Skeletal muscle satellite cell (primary cell): ENCODE data around the gene PCSK7. TPM values are rescaled to one million over a fixed set of nuclear protein-coding genes. Genes with fewer than 3 reads are reported as not detected.
"Not testable (repeated sequence)": the region's sequence is repeated elsewhere in the genome, so short reads cannot be mapped to it uniquely, and the experiment has no call there.

ENCODE experiments used
- H3K27me3 ChIP-seq: 2 replicates; pipeline ENCODE4 v1.7.0; 2013; ENCODE audit warnings: low read length; ENCODE audit not compliant: control insufficient read depth, insufficient read depth
- H3K36me3 ChIP-seq: 2 replicates; pipeline ENCODE4 v1.7.0; 2013; ENCODE audit warnings: mild to moderate bottlenecking, control low read depth, low read length; ENCODE audit not compliant: insufficient read depth
- H3K4me1 ChIP-seq: 2 replicates; pipeline ENCODE4 v1.7.0; 2013; ENCODE audit warnings: low read length; ENCODE audit not compliant: control insufficient read depth, insufficient read depth
- H3K4me2 ChIP-seq: 2 replicates; pipeline ENCODE4 v1.7.0; 2013; ENCODE audit warnings: mild to moderate bottlenecking, low read length
- H3K4me3 ChIP-seq: 2 replicates; pipeline ENCODE4 v1.7.0; 2013; ENCODE audit warnings: low read length
- H3K9ac ChIP-seq: 2 replicates; pipeline ENCODE4 v1.7.0; 2013; ENCODE audit warnings: mild to moderate bottlenecking, low read depth, low read length, moderate library complexity
- H3K9me3 ChIP-seq: replicated peaks from 2 replicates; pipeline ENCODE4 v1.7.0; 2013; ENCODE audit warnings: mild to moderate bottlenecking, control low read depth, low read length
- total RNA-seq: library from RNA; depleted of rRNA; stranded (reverse); fragments of >200 nt; gene quantifications from 2 replicates; pipeline ENCODE4 v1.2.3, GENCODE V29; 2012; rRNA removed

The PCSK7 gene
- 48.7 and 52.6 TPM in 2 replicates for total RNA-seq

- peak within 1 kb of the TSS; percentile 99 for H3K9ac ChIP-seq
- H3K4me3 ChIP-seq = peak within 1 kb of the TSS; percentile 100
- peak within 1 kb of the TSS; percentile 99 for H3K4me2 ChIP-seq
- peaks cover 28% of the 10 kb centered on the region for H3K4me1 ChIP-seq
- H3K9me3 ChIP-seq = no peaks in the 10 kb centered on the region
- peaks cover 36% of the 10 kb centered on the region for H3K36me3 ChIP-seq
- no peaks in the 10 kb centered on the region for H3K27me3 ChIP-seq
These were observed at the start of gene PCSK7 for GRCh38 chr11:117231842-117232091. Gene PCSK7 (minus strand): TSS chr11:117232073. CDS start chr11:117229844, 2,229 bp downstream.

GRCh38 chr11:117281159-117281558 lies 49.3 kb upstream of the PCSK7 start:
- Histone ChIP-seq H3K9me3 (no peaks in the 10 kb centered on the region), H3K9ac (peak overlapping the region; percentile 23), H3K4me2 (peak overlapping the region; percentile 61), H3K4me3 (no peak overlapping the region), H3K27me3 (no peaks in the 10 kb centered on the region), H3K36me3 (peaks cover 35% of the 10 kb centered on the region), H3K4me1 (peaks cover 25% of the 10 kb centered on the region)

GRCh38 chr11:117279711-117280376 lies 48.0 kb upstream of the PCSK7 start:
- no peak overlapping the region for H3K4me3 ChIP-seq
- no peak overlapping the region for H3K4me2 ChIP-seq

GRCh38 chr11:117278347-117278746 lies 46.5 kb upstream of the PCSK7 start:
- H3K36me3 ChIP-seq = peaks cover 12% of the 10 kb centered on the region
- no peaks in the 10 kb centered on the region for H3K27me3 ChIP-seq
- H3K9ac ChIP-seq = no peak overlapping the region
- H3K9me3 ChIP-seq = no peaks in the 10 kb centered on the region
- H3K4me2 ChIP-seq = no peak overlapping the region
- H3K4me3 ChIP-seq = no peak overlapping the region
- H3K4me1 ChIP-seq = peaks cover 33% of the 10 kb centered on the region

More at GRCh38 chr11:117279711-117280376, 48.0 kb upstream of the PCSK7 start:
- Histone ChIP-seq H3K9me3 (no peaks in the 10 kb centered on the region), H3K9ac (no peak overlapping the region), H3K36me3 (peaks cover 24% of the 10 kb centered on the region), H3K27me3 (no peaks in the 10 kb centered on the region), H3K4me1 (peaks cover 25% of the 10 kb centered on the region)

GRCh38 chr11:117273550-117274289 lies 41.8 kb upstream of the PCSK7 start:
- Histone ChIP-seq H3K4me1 (peaks cover 10% of the 10 kb centered on the region), H3K9ac (peak overlapping the region; percentile 46), H3K4me3 (no peak overlapping the region), H3K9me3 (no peaks in the 10 kb centered on the region), H3K27me3 (no peaks in the 10 kb centered on the region), H3K4me2 (peak overlapping the region; percentile 72), H3K36me3 (peaks cover 2% of the 10 kb centered on the region)

GRCh38 chr11:117272175-117272574 lies 40.3 kb upstream of the PCSK7 start:
- H3K9me3 ChIP-seq, H3K4me2 ChIP-seq, H3K27me3 ChIP-seq, H3K4me1 ChIP-seq, H3K9ac ChIP-seq, H3K36me3 ChIP-seq, H3K4me3 ChIP-seq: not testable (repeated sequence)

GRCh38 chr11:117271208-117271607 lies 39.3 kb upstream of the PCSK7 start:
- H3K9me3 ChIP-seq = no peaks in the 10 kb centered on the region
- no peaks in the 10 kb centered on the region for H3K36me3 ChIP-seq
- no peak overlapping the region for H3K9ac ChIP-seq
- H3K27me3 ChIP-seq = no peaks in the 10 kb centered on the region
- peaks cover 10% of the 10 kb centered on the region for H3K4me1 ChIP-seq
- no peak overlapping the region for H3K4me3 ChIP-seq
- H3K4me2 ChIP-seq = no peak overlapping the region

GRCh38 chr11:117269856-117270255 lies 38.0 kb upstream of the PCSK7 start:
- Histone ChIP-seq H3K9ac (no peak overlapping the region), H3K4me2 (no peak overlapping the region), H3K36me3 (no peaks in the 10 kb centered on the region), H3K27me3 (no peaks in the 10 kb centered on the region), H3K9me3 (no peaks in the 10 kb centered on the region), H3K4me1 (peaks cover 10% of the 10 kb centered on the region), H3K4me3 (no peak overlapping the region)

- Histone ChIP-seq H3K4me2 (no peak overlapping the region), H3K9me3 (no peaks in the 10 kb centered on the region), H3K4me3 (no peak overlapping the region)
These were observed 33.9 kb upstream of the PCSK7 start for GRCh38 chr11:117265745-117266144.

GRCh38 chr11:117264624-117265323 lies 32.9 kb upstream of the PCSK7 start:
- H3K4me2 ChIP-seq, H3K4me1 ChIP-seq, H3K27me3 ChIP-seq, H3K36me3 ChIP-seq, H3K9ac ChIP-seq, H3K4me3 ChIP-seq, H3K9me3 ChIP-seq: not testable (repeated sequence)

More at GRCh38 chr11:117265745-117266144, 33.9 kb upstream of the PCSK7 start:
- H3K4me1 ChIP-seq = no peaks in the 10 kb centered on the region
- H3K27me3 ChIP-seq = no peaks in the 10 kb centered on the region
- no peaks in the 10 kb centered on the region for H3K36me3 ChIP-seq
- no peak overlapping the region for H3K9ac ChIP-seq

GRCh38 chr11:117259417-117259816 lies 27.5 kb upstream of the PCSK7 start:
- Histone ChIP-seq H3K9me3 (no peaks in the 10 kb centered on the region), H3K36me3 (no peaks in the 10 kb centered on the region), H3K4me2 (peak overlapping the region; percentile 38), H3K9ac (no peak overlapping the region), H3K4me1 (peaks cover 11% of the 10 kb centered on the region), H3K4me3 (no peak overlapping the region), H3K27me3 (no peaks in the 10 kb centered on the region)
